Sigmoid colon (tissue), 4 donors: ENCODE data around the gene CXorf49.
"Not testable (repeated sequence)": the region's sequence is repeated elsewhere in the genome, so short reads cannot be mapped to it uniquely, and the experiment has no call there.

Experiments
- CTCF ChIP-seq, 4 experiments: fragments of 450-650 bp in 3 of 4; fragments of 200-600 bp in 1 of 4; IDR thresholded peaks; one replicate each; pipeline ENCODE4 v1.5.1; 2016 to 2019; ENCODE audit warnings: antibody characterized with exemption in 4 of 4, mild to moderate bottlenecking in 3 of 4, moderate library complexity in 2 of 4
- EP300 ChIP-seq, 4 donors: sonication (generic); formaldehyde crosslinking; IDR thresholded peaks; one replicate each; pipeline ENCODE4 v1.6.1; 2017; ENCODE audit warnings: antibody characterized with exemption in 4 of 4
- POLR2A ChIP-seq, 2 donors: fragments of 450-650 bp; IDR thresholded peaks; one replicate each; pipeline ENCODE4 v1.6.1; 2016; ENCODE audit warnings: antibody characterized with exemption in 2 of 2, mild to moderate bottlenecking in 2 of 2, moderate library complexity in 2 of 2
- POLR2AphosphoS5 ChIP-seq, 4 donors: sonication (generic); formaldehyde crosslinking; IDR thresholded peaks; one replicate each; pipeline ENCODE4 v1.6.1; 2017; ENCODE audit warnings: antibody characterized with exemption in 4 of 4

GRCh38 chrX:71767134-71767533 lies 49.0 kb upstream of the CXorf49 start:
- TF ChIP-seq CTCF, EP300, POLR2A, POLR2AphosphoS5 (IDR thresholded peaks at IDR 0.05): not testable (repeated sequence)
